ENCODE results near the gene LIMK2. TPM values are rescaled to one million over a fixed set of nuclear protein-coding genes. Genes with fewer than 3 reads are reported as not detected.

LIMK2 gene
- total and polyA plus RNA-seq, 4 donors: 6.6 to 39.2 (median 13.4) TPM

DNA sequence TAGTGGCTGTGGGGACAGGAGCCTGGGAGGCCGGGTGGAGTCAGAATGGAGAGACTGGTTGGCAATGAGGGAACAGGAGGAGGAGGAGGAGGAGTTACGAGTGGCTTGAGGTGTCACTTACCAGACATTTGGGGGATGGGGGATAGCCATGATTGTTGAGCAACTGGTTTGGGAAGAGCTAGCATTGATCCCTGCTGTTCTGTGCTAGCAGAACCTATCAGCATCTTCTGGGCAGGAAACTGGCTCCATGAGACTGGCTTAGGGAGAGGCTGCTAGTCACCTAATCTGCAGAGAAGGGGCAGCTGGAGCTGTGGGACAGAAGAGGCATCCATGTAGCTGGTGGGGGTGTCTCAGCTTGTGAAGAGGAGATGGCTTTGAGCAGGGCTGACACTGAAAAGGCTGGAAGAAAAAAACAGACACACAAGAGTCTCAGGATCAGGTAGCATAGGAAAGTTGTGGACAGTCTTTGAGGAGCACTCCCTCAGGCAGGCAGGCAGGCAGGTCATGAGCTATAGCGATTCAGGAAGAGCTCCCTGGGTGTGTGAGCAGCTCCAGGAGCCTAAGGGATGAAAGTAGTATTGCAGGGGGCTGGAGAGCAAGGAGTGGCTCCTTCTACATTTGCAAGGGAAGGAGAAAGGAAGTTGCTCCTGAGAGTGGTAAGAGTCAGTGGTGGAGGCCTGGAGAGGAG is 57.9 kb downstream of the LIMK2 start:
- no peak for DNase-seq (ENCODE audit: low spot score)
- Histone ChIP-seq H3K27me3 (ENCODE audit: control insufficient read depth in 4 of 4, insufficient read depth in 4 of 4, low read length in 3 of 4) (no peaks in the 10 kb centered on the region), H3K4me3 (ENCODE audit: low read depth in 1 of 3, low read length in 3 of 3) (no peak overlapping the region), H3K36me3 (ENCODE audit: control insufficient read depth in 4 of 4, insufficient read depth in 3 of 4, low read depth in 1 of 4, low read length in 3 of 4) (peaks cover 8 to 46% (median 23%) of the 10 kb centered on the region in 4 donors), H3K27ac (ENCODE audit: low read depth in 1 of 2, low read length in 2 of 2) (no peak overlapping the region), H3K4me1 (ENCODE audit: control insufficient read depth in 4 of 4, insufficient read depth in 4 of 4, low read length in 3 of 4) (no peaks in the 10 kb centered on the region), H3K9ac (ENCODE audit: low read depth in 1 of 2, low read length in 2 of 2) (no peak overlapping the region), H3K9me3 (ENCODE audit: control insufficient read depth in 4 of 4, low read length in 3 of 4) (no peaks in the 10 kb centered on the region)
- WGBS: 81% methylated on average over 3 of the region's 3 CpGs
- TF ChIP-seq, protein P1, sequence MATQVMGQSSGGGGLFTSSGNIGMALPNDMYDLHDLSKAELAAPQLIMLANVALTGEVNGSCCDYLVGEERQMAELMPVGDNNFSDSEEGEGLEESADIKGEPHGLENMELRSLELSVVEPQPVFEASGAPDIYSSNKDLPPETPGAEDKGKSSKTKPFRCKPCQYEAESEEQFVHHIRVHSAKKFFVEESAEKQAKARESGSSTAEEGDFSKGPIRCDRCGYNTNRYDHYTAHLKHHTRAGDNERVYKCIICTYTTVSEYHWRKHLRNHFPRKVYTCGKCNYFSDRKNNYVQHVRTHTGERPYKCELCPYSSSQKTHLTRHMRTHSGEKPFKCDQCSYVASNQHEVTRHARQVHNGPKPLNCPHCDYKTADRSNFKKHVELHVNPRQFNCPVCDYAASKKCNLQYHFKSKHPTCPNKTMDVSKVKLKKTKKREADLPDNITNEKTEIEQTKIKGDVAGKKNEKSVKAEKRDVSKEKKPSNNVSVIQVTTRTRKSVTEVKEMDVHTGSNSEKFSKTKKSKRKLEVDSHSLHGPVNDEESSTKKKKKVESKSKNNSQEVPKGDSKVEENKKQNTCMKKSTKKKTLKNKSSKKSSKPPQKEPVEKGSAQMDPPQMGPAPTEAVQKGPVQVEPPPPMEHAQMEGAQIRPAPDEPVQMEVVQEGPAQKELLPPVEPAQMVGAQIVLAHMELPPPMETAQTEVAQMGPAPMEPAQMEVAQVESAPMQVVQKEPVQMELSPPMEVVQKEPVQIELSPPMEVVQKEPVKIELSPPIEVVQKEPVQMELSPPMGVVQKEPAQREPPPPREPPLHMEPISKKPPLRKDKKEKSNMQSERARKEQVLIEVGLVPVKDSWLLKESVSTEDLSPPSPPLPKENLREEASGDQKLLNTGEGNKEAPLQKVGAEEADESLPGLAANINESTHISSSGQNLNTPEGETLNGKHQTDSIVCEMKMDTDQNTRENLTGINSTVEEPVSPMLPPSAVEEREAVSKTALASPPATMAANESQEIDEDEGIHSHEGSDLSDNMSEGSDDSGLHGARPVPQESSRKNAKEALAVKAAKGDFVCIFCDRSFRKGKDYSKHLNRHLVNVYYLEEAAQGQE (IDR thresholded peaks at IDR 0.05): no peak
- TF ChIP-seq GABPA (IDR thresholded peaks at IDR 0.05 in 1 of 2, conservative IDR thresholded peaks at IDR 0.05 in 1 of 2): no peak
- TF ChIP-seq TAF1 (conservative IDR thresholded peaks at IDR 0.05): no peak
- no peak for TF ChIP-seq RXRA (IDR thresholded peaks at IDR 0.05)
- no peak for TF ChIP-seq EGR1 (IDR thresholded peaks at IDR 0.05; ENCODE audit: low read depth in 2 of 2)
- no peak for TF ChIP-seq FOXA2 (IDR thresholded peaks at IDR 0.05)

DNA sequence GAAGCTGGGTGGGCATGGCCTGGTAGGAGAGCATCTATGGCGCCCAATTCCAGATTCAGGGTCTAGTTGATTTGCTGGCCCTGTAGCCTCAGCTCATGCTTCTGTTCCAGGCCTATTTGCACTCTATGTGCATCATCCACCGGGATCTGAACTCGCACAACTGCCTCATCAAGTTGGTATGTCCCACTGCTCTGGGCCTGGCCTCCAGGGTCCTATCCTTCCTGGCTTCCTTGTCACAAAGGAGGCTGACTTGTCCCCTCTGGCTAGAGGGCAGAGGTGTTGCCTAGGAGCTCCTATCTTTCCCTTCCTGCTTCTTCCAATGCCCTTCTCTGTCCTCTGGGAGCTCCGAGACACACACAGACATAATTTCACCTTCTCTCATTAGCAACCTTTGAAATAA is 58.9 kb downstream of the LIMK2 start:
- Histone ChIP-seq H3K4me3 (ENCODE audit: low read depth in 1 of 3, low read length in 3 of 3) (no peak overlapping the region), H3K36me3 (ENCODE audit: control insufficient read depth in 4 of 4, insufficient read depth in 3 of 4, low read depth in 1 of 4, low read length in 3 of 4) (peaks cover 10 to 49% (median 25%) of the 10 kb centered on the region in 4 donors), H3K27me3 (ENCODE audit: control insufficient read depth in 4 of 4, insufficient read depth in 4 of 4, low read length in 3 of 4) (no peaks in the 10 kb centered on the region), H3K9me3 (ENCODE audit: control insufficient read depth in 4 of 4, low read length in 3 of 4) (no peaks in the 10 kb centered on the region), H3K9ac (ENCODE audit: low read depth in 1 of 2, low read length in 2 of 2) (no peak overlapping the region), H3K4me1 (ENCODE audit: control insufficient read depth in 4 of 4, insufficient read depth in 4 of 4, low read length in 3 of 4) (no peaks in the 10 kb centered on the region), H3K27ac (ENCODE audit: low read depth in 1 of 2, low read length in 2 of 2) (no peak overlapping the region)
- TF ChIP-seq, protein P2, sequence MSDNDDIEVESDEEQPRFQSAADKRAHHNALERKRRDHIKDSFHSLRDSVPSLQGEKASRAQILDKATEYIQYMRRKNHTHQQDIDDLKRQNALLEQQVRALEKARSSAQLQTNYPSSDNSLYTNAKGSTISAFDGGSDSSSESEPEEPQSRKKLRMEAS (IDR thresholded peaks at IDR 0.05): no peak
- TF ChIP-seq, protein P3, sequence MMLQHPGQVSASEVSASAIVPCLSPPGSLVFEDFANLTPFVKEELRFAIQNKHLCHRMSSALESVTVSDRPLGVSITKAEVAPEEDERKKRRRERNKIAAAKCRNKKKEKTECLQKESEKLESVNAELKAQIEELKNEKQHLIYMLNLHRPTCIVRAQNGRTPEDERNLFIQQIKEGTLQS (IDR thresholded peaks at IDR 0.05): no peak
- no peak for TF ChIP-seq FOXA1 (IDR thresholded peaks at IDR 0.05)
- no peak for TF ChIP-seq RAD21 (IDR thresholded peaks at IDR 0.05)
- TF ChIP-seq, protein P4, sequence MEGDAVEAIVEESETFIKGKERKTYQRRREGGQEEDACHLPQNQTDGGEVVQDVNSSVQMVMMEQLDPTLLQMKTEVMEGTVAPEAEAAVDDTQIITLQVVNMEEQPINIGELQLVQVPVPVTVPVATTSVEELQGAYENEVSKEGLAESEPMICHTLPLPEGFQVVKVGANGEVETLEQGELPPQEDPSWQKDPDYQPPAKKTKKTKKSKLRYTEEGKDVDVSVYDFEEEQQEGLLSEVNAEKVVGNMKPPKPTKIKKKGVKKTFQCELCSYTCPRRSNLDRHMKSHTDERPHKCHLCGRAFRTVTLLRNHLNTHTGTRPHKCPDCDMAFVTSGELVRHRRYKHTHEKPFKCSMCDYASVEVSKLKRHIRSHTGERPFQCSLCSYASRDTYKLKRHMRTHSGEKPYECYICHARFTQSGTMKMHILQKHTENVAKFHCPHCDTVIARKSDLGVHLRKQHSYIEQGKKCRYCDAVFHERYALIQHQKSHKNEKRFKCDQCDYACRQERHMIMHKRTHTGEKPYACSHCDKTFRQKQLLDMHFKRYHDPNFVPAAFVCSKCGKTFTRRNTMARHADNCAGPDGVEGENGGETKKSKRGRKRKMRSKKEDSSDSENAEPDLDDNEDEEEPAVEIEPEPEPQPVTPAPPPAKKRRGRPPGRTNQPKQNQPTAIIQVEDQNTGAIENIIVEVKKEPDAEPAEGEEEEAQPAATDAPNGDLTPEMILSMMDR (IDR thresholded peaks at IDR 0.05; ENCODE audit: low read depth, low read length, missing input control): no peak
- TF ChIP-seq, protein P1 (IDR thresholded peaks at IDR 0.05): no peak
- no peak for TF ChIP-seq EGR1 (IDR thresholded peaks at IDR 0.05; ENCODE audit: low read depth in 2 of 2)
- TF ChIP-seq, protein P5, sequence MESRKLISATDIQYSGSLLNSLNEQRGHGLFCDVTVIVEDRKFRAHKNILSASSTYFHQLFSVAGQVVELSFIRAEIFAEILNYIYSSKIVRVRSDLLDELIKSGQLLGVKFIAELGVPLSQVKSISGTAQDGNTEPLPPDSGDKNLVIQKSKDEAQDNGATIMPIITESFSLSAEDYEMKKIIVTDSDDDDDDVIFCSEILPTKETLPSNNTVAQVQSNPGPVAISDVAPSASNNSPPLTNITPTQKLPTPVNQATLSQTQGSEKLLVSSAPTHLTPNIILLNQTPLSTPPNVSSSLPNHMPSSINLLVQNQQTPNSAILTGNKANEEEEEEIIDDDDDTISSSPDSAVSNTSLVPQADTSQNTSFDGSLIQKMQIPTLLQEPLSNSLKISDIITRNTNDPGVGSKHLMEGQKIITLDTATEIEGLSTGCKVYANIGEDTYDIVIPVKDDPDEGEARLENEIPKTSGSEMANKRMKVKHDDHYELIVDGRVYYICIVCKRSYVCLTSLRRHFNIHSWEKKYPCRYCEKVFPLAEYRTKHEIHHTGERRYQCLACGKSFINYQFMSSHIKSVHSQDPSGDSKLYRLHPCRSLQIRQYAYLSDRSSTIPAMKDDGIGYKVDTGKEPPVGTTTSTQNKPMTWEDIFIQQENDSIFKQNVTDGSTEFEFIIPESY (IDR thresholded peaks at IDR 0.05): no peak
- no peak for TF ChIP-seq YY1 (IDR thresholded peaks at IDR 0.05)
- TF ChIP-seq RXRA (IDR thresholded peaks at IDR 0.05): no peak
- TF ChIP-seq TAF1 (conservative IDR thresholded peaks at IDR 0.05): no peak
- TF ChIP-seq JUND (IDR thresholded peaks at IDR 0.05): no peak
- no peak for TF ChIP-seq NR2F2 (IDR thresholded peaks at IDR 0.05)
- no peak for TF ChIP-seq HNF4G (IDR thresholded peaks at IDR 0.05)
- no peak for TF ChIP-seq HNF4A (conservative IDR thresholded peaks at IDR 0.05)
- no peak for TF ChIP-seq SP1 (IDR thresholded peaks at IDR 0.05)
- TF ChIP-seq GABPA (IDR thresholded peaks at IDR 0.05 in 1 of 2, conservative IDR thresholded peaks at IDR 0.05 in 1 of 2): no peak
- no peak for TF ChIP-seq FOXA2 (IDR thresholded peaks at IDR 0.05)
- no peak for DNase-seq (ENCODE audit: low spot score)
- 96% methylated on average over 4 of the region's 4 CpGs for WGBS

All from liver (tissue), 9 donors.